Fibroblast of lung (primary cell): ENCODE measurements around the gene ENOX1. TPM values are rescaled to one million over a fixed set of nuclear protein-coding genes. Genes with fewer than 3 reads are reported as not detected.

Experiments
- DNase-seq, 2 donors: peaks; one replicate each; pipeline versions ENCODE4 v3.0.0 to v3.0.0-alpha.2; 2010; ENCODE audit warnings: low read depth in 2 of 2
- H2AFZ ChIP-seq: 2 replicates; pipeline ENCODE4 v1.5.1; 2012; ENCODE audit warnings: low read length, control low read depth, inconsistent platforms
- H3K27ac ChIP-seq: 2 replicates; pipeline ENCODE4 v1.5.1; 2011; ENCODE audit warnings: low read length, control low read depth; ENCODE audit not compliant: insufficient read depth
- H3K27me3 ChIP-seq: 2 replicates; pipeline ENCODE4 v1.5.1; 2011; ENCODE audit warnings: mild to moderate bottlenecking, low read length; ENCODE audit not compliant: control insufficient read depth, insufficient read depth
- H3K36me3 ChIP-seq: 2 replicates; pipeline ENCODE4 v1.5.1; 2011; ENCODE audit warnings: low read length; ENCODE audit not compliant: control insufficient read depth, insufficient read depth
- H3K4me1 ChIP-seq: 2 replicates; pipeline ENCODE4 v1.5.1; 2011; ENCODE audit warnings: low read length; ENCODE audit not compliant: control insufficient read depth, insufficient read depth; ENCODE audit errors: extremely low read depth
- H3K4me2 ChIP-seq: 2 replicates; pipeline ENCODE4 v1.5.1; 2011; ENCODE audit warnings: low read length, control low read depth; ENCODE audit not compliant: insufficient read depth; ENCODE audit errors: extremely low read depth
- H3K4me3 ChIP-seq, 4 experiments: fragments of 200-600 bp in 1 of 4; sonication (generic) in 1 of 4; replicated peaks in 1 of 4; 2 replicates each; pipeline ENCODE4 v1.5.1; 2011 to 2016; ENCODE audit warnings: low read length in 4 of 4, low read depth in 3 of 4, mild to moderate bottlenecking in 3 of 4, control low read depth in 2 of 4, inconsistent platforms in 1 of 4, mixed read lengths in 1 of 4; ENCODE audit not compliant: insufficient read depth in 1 of 4; ENCODE audit errors: control extremely low read depth in 1 of 4
- H3K79me2 ChIP-seq: 2 replicates; pipeline ENCODE4 v1.5.1; 2012; ENCODE audit warnings: mild to moderate bottlenecking, low read length, inconsistent platforms; ENCODE audit not compliant: control insufficient read depth, insufficient read depth
- H3K9ac ChIP-seq: 2 replicates; pipeline ENCODE4 v1.5.1; 2011; ENCODE audit warnings: mild to moderate bottlenecking, low read length, control low read depth; ENCODE audit not compliant: insufficient read depth
- H3K9me3 ChIP-seq: 2 replicates; pipeline ENCODE4 v1.5.1; 2012; ENCODE audit warnings: low read depth, low read length; ENCODE audit not compliant: control insufficient read depth, insufficient read depth
- H4K20me1 ChIP-seq: 2 replicates; pipeline ENCODE4 v1.5.1; 2011; ENCODE audit warnings: low read length; ENCODE audit not compliant: control insufficient read depth, insufficient read depth; ENCODE audit errors: extremely low read depth
- EZH2 ChIP-seq: IDR thresholded peaks from 2 replicates; pipeline ENCODE4 v1.5.1; 2012; ENCODE audit warnings: low read length, control low read depth, mild to moderate bottlenecking; ENCODE audit errors: missing control alignments
- polyA plus RNA-seq, 2 donors: library from polyadenylated mRNA; depleted of rRNA in 1 of 2; stranded (reverse) in 1 of 2; unstranded in 1 of 2; fragments of >200 nt; gene quantifications; 2 replicates each; pipeline ENCODE4 v1.2.1, GENCODE V29; 2011 to 2012; ENCODE audit warnings: missing spikeins in 1 of 2
- total RNA-seq: library from RNA; depleted of rRNA; stranded (reverse); fragments of >200 nt; gene quantifications from 2 replicates; pipeline ENCODE4 v1.2.1, GENCODE V29; 2014
- TF ChIP-seq, protein P1 (sequence below), 2 donors: IDR thresholded peaks in 1 of 2; conservative IDR thresholded peaks in 1 of 2; 1 replicate in 1 of 2; 2 replicates in 1 of 2; pipeline ENCODE4 v1.5.1; 2011 to 2012; ENCODE audit warnings: low read length in 2 of 2, control low read depth in 1 of 2, inconsistent platforms in 1 of 2, low read depth in 1 of 2, mild to moderate bottlenecking in 1 of 2

ENOX1 gene
- total and polyA plus RNA-seq, 2 donors (not counting 1 experiment from before 2014, with no cell fraction given), result 3.5 to 7.6 TPM

- H3K27ac ChIP-seq, result no peak overlapping the region
- no peaks in the 10 kb centered on the region for H3K27me3 ChIP-seq
- H3K9ac ChIP-seq, result no peak overlapping the region
- TF ChIP-seq, protein P1, sequence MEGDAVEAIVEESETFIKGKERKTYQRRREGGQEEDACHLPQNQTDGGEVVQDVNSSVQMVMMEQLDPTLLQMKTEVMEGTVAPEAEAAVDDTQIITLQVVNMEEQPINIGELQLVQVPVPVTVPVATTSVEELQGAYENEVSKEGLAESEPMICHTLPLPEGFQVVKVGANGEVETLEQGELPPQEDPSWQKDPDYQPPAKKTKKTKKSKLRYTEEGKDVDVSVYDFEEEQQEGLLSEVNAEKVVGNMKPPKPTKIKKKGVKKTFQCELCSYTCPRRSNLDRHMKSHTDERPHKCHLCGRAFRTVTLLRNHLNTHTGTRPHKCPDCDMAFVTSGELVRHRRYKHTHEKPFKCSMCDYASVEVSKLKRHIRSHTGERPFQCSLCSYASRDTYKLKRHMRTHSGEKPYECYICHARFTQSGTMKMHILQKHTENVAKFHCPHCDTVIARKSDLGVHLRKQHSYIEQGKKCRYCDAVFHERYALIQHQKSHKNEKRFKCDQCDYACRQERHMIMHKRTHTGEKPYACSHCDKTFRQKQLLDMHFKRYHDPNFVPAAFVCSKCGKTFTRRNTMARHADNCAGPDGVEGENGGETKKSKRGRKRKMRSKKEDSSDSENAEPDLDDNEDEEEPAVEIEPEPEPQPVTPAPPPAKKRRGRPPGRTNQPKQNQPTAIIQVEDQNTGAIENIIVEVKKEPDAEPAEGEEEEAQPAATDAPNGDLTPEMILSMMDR (conservative IDR thresholded peaks at IDR 0.05 in 1 of 2, IDR thresholded peaks at IDR 0.05 in 1 of 2; ENCODE audit: low read depth in 1 of 2, low read length in 2 of 2), result peak in 1 of 2 donors; percentile 2
- TF ChIP-seq EZH2, result no peak
- no peaks in the 10 kb centered on the region for H3K9me3 ChIP-seq
- no peak overlapping the region for H3K4me3 ChIP-seq
- DNase-seq, result peak in 1 of 2 donors; percentile 38
- H2AFZ ChIP-seq, result no peak overlapping the region
- no peaks in the 10 kb centered on the region for H4K20me1 ChIP-seq
- no peaks in the 10 kb centered on the region for H3K36me3 ChIP-seq
- H3K79me2 ChIP-seq, result no peaks in the 10 kb centered on the region
- H3K4me1 ChIP-seq, result no peaks in the 10 kb centered on the region
- no peak overlapping the region for H3K4me2 ChIP-seq
These were observed 11.1 kb upstream of the ENOX1 start for GRCh38 chr13:43797869-43798268.

DNA sequence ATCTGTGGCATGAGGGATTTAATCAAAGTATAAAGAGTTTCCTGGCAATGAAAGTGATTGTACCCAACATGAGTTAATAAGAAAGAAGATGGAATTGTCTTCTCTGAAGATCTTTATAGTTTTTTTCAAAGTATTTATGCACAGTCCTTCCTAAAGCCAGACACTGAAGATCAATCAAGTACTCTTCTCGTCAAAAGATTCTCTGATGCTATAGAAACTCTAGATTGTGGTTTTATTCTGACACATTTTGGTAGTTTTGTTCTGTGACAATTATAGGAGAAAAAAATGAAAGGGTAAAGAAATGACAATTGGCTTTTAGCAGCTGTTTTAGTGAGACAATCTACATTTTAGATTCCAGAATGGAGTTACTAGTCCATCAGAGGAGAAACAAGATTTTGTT, 10.4 kb upstream of the ENOX1 start:
- H3K36me3 ChIP-seq, result no peaks in the 10 kb centered on the region
- no peak overlapping the region for H2AFZ ChIP-seq
- H3K4me2 ChIP-seq, result no peak overlapping the region
- DNase-seq, result no peak
- no peaks in the 10 kb centered on the region for H3K4me1 ChIP-seq
- H3K79me2 ChIP-seq, result no peaks in the 10 kb centered on the region
- TF ChIP-seq, protein P1 (conservative IDR thresholded peaks at IDR 0.05 in 1 of 2, IDR thresholded peaks at IDR 0.05 in 1 of 2; ENCODE audit: low read depth in 1 of 2, low read length in 2 of 2), result no peak
- no peak for TF ChIP-seq EZH2
- no peak overlapping the region for H3K9ac ChIP-seq
- no peaks in the 10 kb centered on the region for H3K9me3 ChIP-seq
- H3K27me3 ChIP-seq, result no peaks in the 10 kb centered on the region
- no peak overlapping the region for H3K27ac ChIP-seq
- no peak overlapping the region for H3K4me3 ChIP-seq
- H4K20me1 ChIP-seq, result no peaks in the 10 kb centered on the region

DNA sequence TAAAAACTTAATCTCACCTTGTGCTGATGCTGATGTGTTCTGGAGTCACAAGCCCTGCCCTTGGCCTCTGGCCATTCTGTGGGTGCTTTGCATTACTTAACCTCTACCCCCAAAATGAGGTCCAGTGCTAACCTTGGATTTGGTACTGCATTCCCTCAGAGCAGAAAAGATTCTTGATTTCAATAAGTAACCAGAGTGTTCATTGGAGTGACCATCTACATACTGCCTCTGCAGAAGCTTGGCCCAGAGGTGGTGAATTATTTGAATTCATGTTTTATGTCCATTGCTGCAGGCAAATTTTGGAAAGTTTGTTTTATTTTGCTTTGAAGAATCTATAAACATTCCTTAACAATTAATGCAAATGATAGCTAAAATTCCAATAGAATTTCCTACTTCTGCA, 7.6 kb upstream of the ENOX1 start:
- DNase-seq, result no peak
- H3K36me3 ChIP-seq, result no peaks in the 10 kb centered on the region
- no peak overlapping the region for H3K4me3 ChIP-seq
- no peaks in the 10 kb centered on the region for H3K9me3 ChIP-seq
- H3K79me2 ChIP-seq, result no peaks in the 10 kb centered on the region
- TF ChIP-seq EZH2, result no peak
- TF ChIP-seq, protein P1 (conservative IDR thresholded peaks at IDR 0.05 in 1 of 2, IDR thresholded peaks at IDR 0.05 in 1 of 2; ENCODE audit: low read depth in 1 of 2, low read length in 2 of 2), result no peak
- H3K4me2 ChIP-seq, result no peak overlapping the region
- no peak overlapping the region for H3K27ac ChIP-seq
- no peak overlapping the region for H3K9ac ChIP-seq
- H3K4me1 ChIP-seq, result no peaks in the 10 kb centered on the region
- no peaks in the 10 kb centered on the region for H3K27me3 ChIP-seq
- no peaks in the 10 kb centered on the region for H4K20me1 ChIP-seq
- H2AFZ ChIP-seq, result no peak overlapping the region
